NCI-H2196 (cell line): ENCODE data around the gene CUL7.
"Not testable (repeated sequence)": the region's sequence is repeated elsewhere in the genome, so short reads cannot be mapped to it uniquely, and the experiment has no call there.

Experiments
- DNase-seq: peaks from one replicate; lab custom pipeline; 2025; ENCODE audit not compliant: unreplicated experiment; lab: John Stamatoyannopoulos, UW

The CUL7 gene

GRCh38 chr6:43047998-43048397, 5.7 kb downstream of the CUL7 start:
- DNase-seq, result no peak

- DNase-seq, result no peak
Observed at GRCh38 chr6:43045371-43045930, 8.2 kb downstream of the CUL7 start.

DNA sequence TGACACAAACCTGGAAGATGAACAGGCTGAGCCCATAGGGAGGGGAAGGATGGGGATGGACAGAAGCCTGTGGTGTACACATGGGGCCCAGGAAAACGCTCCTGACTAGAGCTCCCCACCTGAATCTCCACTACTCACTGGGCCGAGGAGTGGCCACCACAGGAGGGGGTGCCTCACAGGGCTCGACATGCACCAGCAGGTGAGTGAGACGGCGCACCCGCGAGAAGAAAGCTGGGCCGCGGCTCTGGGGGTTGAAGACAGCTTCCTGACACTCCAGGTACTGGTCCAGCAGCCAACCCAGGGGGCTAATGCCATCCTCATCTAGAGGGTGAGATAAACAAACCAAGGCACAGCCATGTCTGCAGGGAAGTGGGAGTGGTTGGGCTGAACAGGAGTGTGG, 10.3 kb downstream of the CUL7 start:
- no peak for DNase-seq

DNA sequence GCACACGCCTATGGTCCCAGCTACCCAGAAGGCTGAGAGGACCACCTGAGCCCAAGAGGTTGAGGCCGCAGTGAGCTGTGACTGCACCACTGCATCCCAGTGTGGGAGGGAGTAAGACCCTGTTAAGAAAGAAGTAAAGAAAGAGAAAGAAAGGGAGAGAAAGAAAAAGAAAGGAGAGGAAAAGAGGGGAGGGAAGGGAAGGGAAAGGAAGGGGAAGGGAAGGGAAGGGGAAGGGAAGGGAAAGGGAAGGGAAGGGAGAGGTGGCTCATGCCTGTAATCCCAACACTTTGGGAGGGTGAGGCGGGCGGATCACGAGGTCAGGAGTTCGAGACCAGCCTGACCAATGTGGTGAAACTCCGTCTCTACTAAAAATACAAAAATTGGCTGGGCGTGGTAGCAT, 12.2 kb downstream of the CUL7 start:
- DNase-seq, result not testable (repeated sequence)

- no peak for DNase-seq
Observed at GRCh38 chr6:43040542-43041257, 13.0 kb downstream of the CUL7 start.

DNA sequence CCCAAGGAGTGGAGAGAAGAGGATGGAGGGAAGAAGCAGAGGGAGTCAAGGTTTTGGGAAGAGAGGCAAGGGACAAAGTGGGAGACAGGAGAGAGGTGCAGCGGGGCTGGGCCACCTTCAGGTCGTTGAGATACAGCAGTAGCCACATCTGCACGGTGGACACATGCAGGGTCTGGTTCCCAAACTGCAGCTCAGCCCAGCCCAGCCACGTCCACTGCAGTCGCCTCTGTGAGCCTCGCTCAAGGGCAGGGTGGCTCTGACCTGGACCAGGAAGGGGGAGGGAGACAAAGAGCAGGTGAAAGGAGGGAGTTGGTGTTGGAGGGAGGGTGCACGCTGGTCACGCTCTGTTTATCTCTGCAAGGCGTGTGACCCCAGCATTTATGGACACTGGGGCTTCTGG, 14.9 kb downstream of the CUL7 start:
- DNase-seq, result no peak

- no peak for DNase-seq
Observed at GRCh38 chr6:43037706-43038105, 15.9 kb downstream of the CUL7 start.

- no peak for DNase-seq
Observed at GRCh38 chr6:43037197-43037596, 16.5 kb downstream of the CUL7 start.

DNA sequence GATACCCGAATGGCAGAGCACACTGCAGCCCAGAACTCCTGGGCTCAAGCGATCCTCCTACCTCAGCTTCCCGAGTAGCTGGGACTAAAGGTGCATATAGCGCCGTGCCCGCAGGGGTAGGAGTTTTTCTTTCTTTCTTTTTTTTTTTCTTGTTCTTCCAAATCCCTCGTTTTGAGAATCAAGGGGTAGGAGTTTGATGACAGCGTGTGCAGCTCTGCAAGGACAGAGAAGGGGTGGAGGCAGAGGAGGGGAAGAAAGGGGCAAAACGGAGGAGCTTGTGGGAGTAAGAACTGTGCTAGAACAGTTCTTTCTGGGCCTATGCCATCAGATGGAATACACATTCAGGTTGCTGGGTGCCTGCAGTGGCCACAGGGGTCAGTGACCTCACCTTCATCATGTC, 16.9 kb downstream of the CUL7 start:
- DNase-seq, result no peak

DNA sequence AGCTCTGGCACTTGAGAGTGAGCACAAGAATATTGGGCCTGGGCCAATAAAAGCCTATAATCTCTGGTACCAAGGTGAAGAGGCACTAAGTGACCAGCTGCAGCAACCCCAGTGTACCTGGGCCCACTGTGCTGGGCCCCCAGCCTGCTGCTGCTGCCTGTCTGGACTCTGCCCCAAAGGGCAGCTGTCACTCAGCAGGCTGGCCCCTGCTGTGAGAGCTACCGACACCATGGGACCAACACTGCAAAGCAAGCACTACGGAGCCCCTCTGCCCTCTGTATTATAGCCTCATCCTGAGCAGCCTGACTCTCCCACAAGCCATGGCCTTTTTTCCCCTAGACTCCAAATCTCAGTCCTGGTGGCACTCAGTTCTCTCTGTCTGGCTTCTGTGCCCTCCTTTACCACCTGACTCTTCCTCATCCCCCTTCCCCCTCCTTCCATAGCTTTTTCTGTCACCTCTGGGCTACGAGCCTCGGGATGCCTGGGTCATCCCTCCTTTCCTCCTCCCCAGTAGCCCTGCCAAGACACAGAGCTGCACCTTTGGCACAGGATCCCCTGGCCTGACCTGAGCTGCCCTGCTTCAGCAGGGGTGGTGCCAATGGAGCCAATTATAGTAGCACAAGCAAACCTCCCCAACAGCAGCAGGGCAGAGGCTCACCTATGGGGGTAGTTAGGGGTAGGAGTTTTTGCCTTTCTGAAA, 18.0 kb downstream of the CUL7 start:
- no peak for DNase-seq

DNA sequence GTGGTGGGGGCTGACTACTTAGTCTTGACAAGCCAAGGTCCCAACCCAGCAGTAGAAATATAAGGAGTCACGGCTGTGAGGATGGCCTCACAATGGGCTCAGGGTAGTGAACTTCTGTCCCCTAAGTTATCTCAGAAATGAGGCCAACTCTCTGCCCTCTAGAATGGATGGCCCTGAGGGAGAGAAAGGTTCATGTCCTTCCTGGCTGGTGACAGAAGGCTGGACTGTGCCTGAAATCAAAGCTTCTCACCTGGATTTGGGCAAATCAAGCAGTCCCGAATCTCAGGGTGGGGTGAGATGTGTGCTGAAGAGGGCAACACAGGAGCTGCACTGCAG, 19.5 kb downstream of the CUL7 start:
- DNase-seq, result no peak

- DNase-seq, result no peak
Observed at GRCh38 chr6:43033496-43034189, 20.0 kb downstream of the CUL7 start.

DNA sequence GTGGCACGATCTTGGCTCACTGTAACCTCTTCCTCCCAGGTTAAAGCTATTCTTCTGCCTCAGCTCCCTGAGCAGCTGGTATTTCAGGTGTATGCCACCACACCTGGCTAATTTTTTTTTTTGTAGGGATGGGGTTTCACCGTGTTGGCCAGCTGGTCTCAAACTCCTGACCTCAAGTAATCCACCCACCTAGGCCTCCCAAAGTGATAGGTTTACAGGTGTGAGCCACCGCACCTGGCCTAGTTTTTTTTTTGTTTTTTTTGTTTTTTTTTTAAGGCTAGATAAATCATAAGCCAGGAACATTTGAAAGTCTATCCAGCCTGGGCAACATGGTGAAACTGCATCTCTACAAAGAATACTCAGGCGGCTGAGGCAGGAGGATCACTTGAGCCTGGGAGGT, 21.3 kb downstream of the CUL7 start:
- DNase-seq, result no peak

GRCh38 chr6:43029120-43029519, 24.5 kb downstream of the CUL7 start:
- DNase-seq, result no peak

DNA sequence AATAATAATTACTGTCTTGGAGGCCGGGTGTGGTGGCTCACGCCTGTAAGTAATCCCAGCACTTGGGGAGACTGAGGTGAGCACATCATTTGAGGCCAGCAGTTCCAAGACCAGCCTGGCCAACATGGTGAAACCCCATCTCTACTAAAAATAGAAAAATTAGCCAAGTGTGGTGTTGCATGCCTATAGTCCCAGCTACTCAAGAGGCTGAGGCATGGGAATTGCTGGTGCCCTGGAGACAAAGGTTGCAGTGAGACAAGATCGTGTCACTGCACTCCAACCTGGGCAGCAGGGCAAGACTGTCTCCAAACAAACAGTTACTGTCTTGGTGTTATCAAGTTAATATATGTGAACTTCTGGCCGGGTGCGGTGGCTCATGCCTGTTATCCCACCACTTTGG, 27.3 kb downstream of the CUL7 start:
- DNase-seq, result no peak

DNA sequence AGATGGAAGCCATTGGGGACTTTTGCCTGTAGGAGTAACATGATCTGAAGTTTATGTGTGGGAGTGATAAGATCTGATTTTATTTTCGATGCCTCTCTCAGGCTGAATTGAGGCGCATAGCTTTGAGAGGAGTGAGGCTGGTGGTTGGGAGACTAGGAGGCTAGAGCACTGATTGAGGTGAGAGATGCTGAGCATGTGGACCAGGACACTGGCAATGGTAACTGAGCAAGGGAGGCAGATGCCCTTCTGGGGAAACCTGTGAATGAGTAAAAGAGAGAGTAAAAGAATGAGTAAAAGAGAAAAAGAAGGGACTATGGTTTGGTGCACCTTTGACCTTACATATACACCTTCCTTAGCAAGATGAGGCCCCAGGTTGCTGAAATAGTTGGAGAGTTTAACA, 29.2 kb downstream of the CUL7 start:
- DNase-seq, result no peak

DNA sequence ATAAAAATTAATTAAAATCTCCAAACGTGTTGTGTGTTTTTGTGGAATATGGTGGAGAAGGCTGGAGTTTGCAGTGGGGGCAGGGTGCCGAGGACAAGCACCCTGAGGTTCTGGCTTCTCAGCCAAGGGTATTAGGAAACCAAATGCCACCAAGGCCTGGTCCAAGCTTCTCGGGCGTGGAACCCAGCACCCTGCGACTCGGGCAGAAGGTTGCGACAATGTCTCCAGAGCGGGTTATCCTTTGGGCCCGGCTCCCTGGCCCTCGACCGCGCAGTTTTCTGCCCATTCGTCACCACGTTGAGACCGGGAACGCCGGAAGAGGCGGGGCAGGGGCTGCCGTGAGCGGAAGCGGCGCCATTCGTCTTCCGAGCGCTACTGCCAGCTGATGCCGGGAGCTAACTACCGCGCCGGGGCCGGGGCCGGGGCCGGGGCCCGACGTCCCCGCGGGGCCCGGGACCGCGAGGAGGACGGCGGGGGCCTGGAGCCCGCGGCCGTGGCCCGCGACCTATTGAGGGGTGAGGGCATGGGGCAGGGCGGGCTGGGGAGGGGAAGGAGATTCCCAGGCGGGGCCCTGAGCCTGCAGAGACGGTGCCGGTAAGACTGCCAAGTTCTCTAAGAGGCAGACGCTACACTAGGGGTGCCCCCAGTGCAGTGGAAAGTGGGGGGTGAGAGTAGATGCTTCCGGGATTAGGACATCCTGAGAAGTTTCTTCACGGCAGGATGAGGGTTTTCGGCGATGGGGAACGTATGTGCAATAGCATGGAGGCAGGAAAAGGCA, 32.2 kb downstream of the CUL7 start, which contains the start of gene RRP36:
Gene RRP36 (plus strand): TSS at position 354 of the 778 bp plus-strand sequence. CDS start 32 bp downstream, at position 386.
- peak; percentile 87 for DNase-seq

DNA sequence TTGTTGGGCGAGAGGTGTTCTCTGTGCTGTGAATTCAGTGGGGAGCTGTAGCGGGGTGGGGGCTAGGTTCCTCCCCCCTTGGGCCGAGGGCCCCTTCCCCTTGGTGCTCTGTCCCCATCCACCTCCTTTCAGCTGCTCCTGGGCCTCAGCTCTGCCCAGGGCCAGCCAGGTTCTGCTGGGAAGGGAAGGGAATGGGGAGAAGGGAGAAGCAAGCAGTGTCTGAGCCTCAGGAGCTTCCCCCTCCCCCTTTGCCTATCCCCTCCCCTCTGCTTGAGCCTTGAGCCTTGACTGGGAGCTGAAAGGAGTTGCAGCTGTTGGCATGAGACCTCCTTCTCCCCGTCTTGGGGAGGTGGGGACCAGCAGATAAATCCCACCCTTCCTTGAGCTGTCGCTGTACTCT, 32.8 kb downstream of the CUL7 start:
- DNase-seq, result no peak

DNA sequence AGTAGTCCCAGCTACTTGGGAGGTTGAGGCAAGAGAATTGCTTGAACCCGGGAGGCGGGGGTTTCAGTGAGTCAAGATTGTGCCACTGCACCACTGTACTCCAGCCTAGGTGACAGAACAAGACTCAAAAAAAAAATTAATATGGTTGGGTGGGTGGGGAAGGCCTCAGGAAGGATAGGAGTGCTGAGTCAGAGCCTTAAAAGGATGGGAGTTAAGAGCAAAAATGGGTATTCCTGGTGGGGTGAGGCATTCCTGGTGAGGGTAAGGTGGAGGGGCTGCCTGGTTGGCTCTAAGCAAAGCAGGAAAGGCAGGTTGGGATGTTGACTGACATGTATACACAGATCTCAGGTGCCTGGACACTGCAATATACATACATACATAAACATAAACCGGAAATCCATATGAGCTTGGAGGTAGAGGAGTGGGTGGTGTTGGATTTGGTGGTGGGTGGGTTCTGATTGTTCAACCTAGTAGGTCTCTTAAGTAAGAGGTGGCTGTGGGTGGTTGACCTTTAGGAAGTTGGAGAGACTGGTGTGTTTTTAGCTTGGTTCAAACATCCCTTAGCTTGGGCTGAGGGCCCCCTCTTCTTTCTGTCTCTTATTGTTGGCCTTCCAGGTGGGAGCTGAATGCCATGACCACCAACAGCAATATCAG, 33.5 kb downstream of the CUL7 start:
- no peak for DNase-seq

DNA sequence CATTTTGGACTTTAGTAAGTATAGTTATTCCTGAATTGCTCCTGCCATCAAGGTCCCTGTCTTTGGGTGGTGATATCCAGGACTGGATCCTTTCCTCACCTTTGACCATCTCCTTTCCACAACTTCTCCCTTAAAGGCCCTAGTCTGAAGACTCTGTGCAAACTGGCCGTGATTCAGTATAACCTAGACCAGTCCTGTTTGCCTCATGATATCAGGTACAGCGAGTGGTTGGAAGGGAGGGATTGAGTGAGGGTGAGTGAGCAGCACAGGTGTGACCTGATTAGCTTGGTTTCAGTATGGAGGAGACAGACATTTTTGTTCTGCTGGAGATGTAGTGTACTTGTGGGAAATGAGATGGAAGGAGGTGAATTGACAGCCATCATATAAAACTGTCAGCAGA, 34.5 kb downstream of the CUL7 start:
- no peak for DNase-seq

GRCh38 chr6:43016943-43017334, 36.7 kb downstream of the CUL7 start:
- no peak for DNase-seq
